ENCODE results near the gene C8A.

The C8A gene

GRCh38 chr1:56967355-56967754 lies 112.8 kb downstream of the C8A start:
- DNase-seq (ENCODE audit: low read depth in 2 of 2) = no peak

Data from stimulated activated CD8-positive, alpha-beta memory T cell treated with anti-CD3 and anti-CD28 coated beads, Interleukin-7, amount 100 ng/mL, for 1 hour (primary cell).